Fibroblast of skin of left biceps (primary cell): ENCODE data around the gene CCDC70.

Experiments
- DNase-seq, 2 experiments: peaks; one replicate each; pipeline ENCODE4 v3.0.0-alpha.2; 2013; ENCODE audit warnings: low read depth in 2 of 2

Gene CCDC70

GRCh38 chr13:51858433-51859247, 3.1 kb upstream of the CCDC70 start:
- DNase-seq = no peak

GRCh38 chr13:51862957-51863356, 1.2 kb downstream of the CCDC70 start:
- DNase-seq = no peak

- no peak for DNase-seq
Measured at GRCh38 chr13:51865838-51866237, 4.1 kb downstream of the CCDC70 start.

- no peak for DNase-seq
Measured at GRCh38 chr13:51867062-51867461, 5.3 kb downstream of the CCDC70 start.

- no peak for DNase-seq
Measured at GRCh38 chr13:51869916-51870315, 8.1 kb downstream of the CCDC70 start.

GRCh38 chr13:51870616-51871015, 8.8 kb downstream of the CCDC70 start:
- no peak for DNase-seq

- no peak for DNase-seq
Measured at GRCh38 chr13:51873117-51873798, 11.5 kb downstream of the CCDC70 start.

GRCh38 chr13:51873837-51874236, 12.1 kb downstream of the CCDC70 start:
- no peak for DNase-seq

GRCh38 chr13:51874651-51875050, 12.9 kb downstream of the CCDC70 start:
- DNase-seq = no peak

- DNase-seq = no peak
Measured at GRCh38 chr13:51879133-51879532, 17.4 kb downstream of the CCDC70 start.

- no peak for DNase-seq
Measured at GRCh38 chr13:51881296-51881695, 19.5 kb downstream of the CCDC70 start.

GRCh38 chr13:51882570-51883225, 20.9 kb downstream of the CCDC70 start:
- DNase-seq = no peak

- no peak for DNase-seq
Measured at GRCh38 chr13:51883226-51883600, 21.4 kb downstream of the CCDC70 start.

GRCh38 chr13:51885651-51886050, 23.9 kb downstream of the CCDC70 start:
- no peak for DNase-seq

- no peak for DNase-seq
Measured at GRCh38 chr13:51887468-51887867, 25.7 kb downstream of the CCDC70 start.

- no peak for DNase-seq
Measured at GRCh38 chr13:51892657-51893056, 30.9 kb downstream of the CCDC70 start.

- no peak for DNase-seq
Measured at GRCh38 chr13:51894239-51894638, 32.5 kb downstream of the CCDC70 start.

- peak in 1 of 2 experiments; percentile 2 for DNase-seq
Measured at GRCh38 chr13:51895906-51896888, 34.4 kb downstream of the CCDC70 start.

- DNase-seq = no peak
Measured at GRCh38 chr13:51900471-51900870, 38.7 kb downstream of the CCDC70 start.

- no peak for DNase-seq
Measured at GRCh38 chr13:51902776-51903175, 41.0 kb downstream of the CCDC70 start.

- no peak for DNase-seq
Measured at GRCh38 chr13:51905787-51906186, 44.0 kb downstream of the CCDC70 start.

GRCh38 chr13:51906581-51906980, 44.8 kb downstream of the CCDC70 start:
- no peak for DNase-seq
